H9 (cell line): Measurements from ENCODE around the gene PAGR1. TPM values are rescaled to one million over a fixed set of nuclear protein-coding genes. Genes with fewer than 3 reads are reported as not detected.

Experiments
- DNase-seq: peaks from one replicate; pipeline ENCODE4 v3.0.0-alpha.2; 2017
- H2AFZ ChIP-seq: one replicate; pipeline ENCODE4 v1.6.1; 2013; ENCODE audit warnings: mild to moderate bottlenecking, low read length, control low read depth, moderate library complexity
- H2AK5ac ChIP-seq: 2 replicates; pipeline ENCODE4 v1.6.1; 2013; ENCODE audit warnings: low read length, control low read depth, mixed read lengths; ENCODE audit not compliant: insufficient read length
- H2BK120ac ChIP-seq: one replicate; pipeline ENCODE4 v1.6.1; 2013; ENCODE audit warnings: low read depth, mild to moderate bottlenecking, low read length, control low read depth, inconsistent platforms; ENCODE audit not compliant: poor library complexity, severe bottlenecking
- H2BK12ac ChIP-seq: 2 replicates; pipeline ENCODE4 v1.6.1; 2013; ENCODE audit warnings: low read length, control low read depth, mixed read lengths, low read depth; ENCODE audit not compliant: insufficient read length
- H2BK15ac ChIP-seq: 2 replicates; pipeline ENCODE4 v1.6.1; 2013; ENCODE audit warnings: low read depth, low read length, control low read depth
- H2BK20ac ChIP-seq: one replicate; pipeline ENCODE4 v1.6.1; 2013; ENCODE audit warnings: low read depth, mild to moderate bottlenecking, low read length, control low read depth, inconsistent platforms; ENCODE audit not compliant: poor library complexity, severe bottlenecking
- H2BK5ac ChIP-seq: 2 replicates; pipeline ENCODE4 v1.6.1; 2013; ENCODE audit warnings: low read length, control low read depth, mixed read lengths; ENCODE audit not compliant: insufficient read length
- H3K14ac ChIP-seq: 2 replicates; pipeline ENCODE4 v1.6.1; 2013; ENCODE audit warnings: low read length, control low read depth; ENCODE audit not compliant: insufficient read depth
- H3K18ac ChIP-seq: 2 replicates; pipeline ENCODE4 v1.6.1; 2013; ENCODE audit warnings: low read depth, mild to moderate bottlenecking, mixed read lengths, low read length, control low read depth; ENCODE audit not compliant: insufficient read length
- H3K23ac ChIP-seq: 2 replicates; pipeline ENCODE4 v1.6.1; 2013; ENCODE audit warnings: low read length, control low read depth, mixed read lengths, low read depth; ENCODE audit not compliant: insufficient read length
- H3K23me2 ChIP-seq: 2 replicates; pipeline ENCODE4 v1.6.1; 2013; ENCODE audit warnings: low read depth, mild to moderate bottlenecking, mixed read lengths, low read length, control low read depth; ENCODE audit not compliant: insufficient read length, poor library complexity, severe bottlenecking
- H3K27ac ChIP-seq: 2 replicates; pipeline ENCODE4 v1.5.1; 2013; ENCODE audit warnings: low read length, control low read depth, mixed read lengths, low read depth; ENCODE audit not compliant: insufficient read length
- H3K27me3 ChIP-seq: 2 replicates; pipeline ENCODE4 v1.6.1; 2013; ENCODE audit warnings: low read length, control low read depth, inconsistent platforms; ENCODE audit not compliant: insufficient read depth
- H3K4ac ChIP-seq: 2 replicates; pipeline ENCODE4 v1.6.1; 2013; ENCODE audit warnings: low read depth, mild to moderate bottlenecking, control low read depth, inconsistent platforms, low read length, moderate library complexity
- H3K4me1 ChIP-seq: 2 replicates; pipeline ENCODE4 v1.6.1; 2013; ENCODE audit warnings: low read length, control low read depth, inconsistent platforms; ENCODE audit not compliant: insufficient read depth
- H3K4me2 ChIP-seq: 2 replicates; pipeline ENCODE4 v1.6.1; 2013; ENCODE audit warnings: low read length, control low read depth, mixed read lengths; ENCODE audit not compliant: insufficient read length, insufficient read depth
- H3K56ac ChIP-seq: 2 replicates; pipeline ENCODE4 v1.6.1; 2013; ENCODE audit warnings: low read depth, mild to moderate bottlenecking, mixed read lengths, low read length, control low read depth; ENCODE audit not compliant: insufficient read length
- H3K79me1 ChIP-seq: 2 replicates; pipeline ENCODE4 v1.6.1; 2013; ENCODE audit warnings: low read depth, mild to moderate bottlenecking, moderate library complexity, low read length, control low read depth, inconsistent platforms; ENCODE audit not compliant: insufficient read depth, poor library complexity, severe bottlenecking
- H3K79me2 ChIP-seq: 2 replicates; pipeline ENCODE4 v1.6.1; 2013; ENCODE audit warnings: low read length, control low read depth, inconsistent platforms; ENCODE audit not compliant: insufficient read depth
- H3K9ac ChIP-seq: 2 replicates; pipeline ENCODE4 v1.6.1; 2013; ENCODE audit warnings: low read length, control low read depth, mixed read lengths; ENCODE audit not compliant: insufficient read length; ENCODE audit errors: extremely low read depth
- H3K9me3 ChIP-seq: one replicate; pipeline ENCODE4 v1.6.1; 2013; ENCODE audit warnings: low read depth, low read length, inconsistent platforms; ENCODE audit not compliant: control insufficient read depth
- H3T11ph ChIP-seq: one replicate; pipeline ENCODE4 v1.6.1; 2013; ENCODE audit warnings: mild to moderate bottlenecking, low read length, control low read depth, inconsistent platforms
- H4K20me1 ChIP-seq: one replicate; pipeline ENCODE4 v1.6.1; 2013; ENCODE audit not compliant: control insufficient read depth, insufficient read length, insufficient read depth
- H4K5ac ChIP-seq: 2 replicates; pipeline ENCODE4 v1.6.1; 2013; ENCODE audit warnings: low read depth, mild to moderate bottlenecking, mixed read lengths, low read length, control low read depth; ENCODE audit not compliant: insufficient read length
- H4K8ac ChIP-seq: replicated peaks from 2 replicates; pipeline ENCODE4 v1.6.1; 2013; ENCODE audit warnings: low read length, control low read depth, mixed read lengths, low read depth; ENCODE audit not compliant: insufficient read length
- H4K91ac ChIP-seq: 2 replicates; pipeline ENCODE4 v1.6.1; 2013; ENCODE audit warnings: low read depth, mild to moderate bottlenecking, moderate library complexity, mixed read lengths, low read length, control low read depth; ENCODE audit not compliant: insufficient read length
- H3K27ac Mint-ChIP-seq, 3 experiments: 2 replicates in 2 of 3; 3 replicates in 1 of 3; pipeline ENCODE4 v1.8.0; 2020 to 2021; ENCODE audit warnings: mixed read lengths in 3 of 3, mild to moderate bottlenecking in 1 of 3, moderate library complexity in 1 of 3
- H3K27me3 Mint-ChIP-seq: 2 replicates; pipeline ENCODE4 v1.8.0; 2021; ENCODE audit warnings: low read depth, mild to moderate bottlenecking, moderate library complexity, mixed read lengths
- H3K36me3 Mint-ChIP-seq, 3 experiments: 2 replicates in 2 of 3; 3 replicates in 1 of 3; pipeline ENCODE4 v1.8.0; 2020 to 2021; ENCODE audit warnings: low read depth in 3 of 3, mixed read lengths in 3 of 3; ENCODE audit not compliant: insufficient read depth in 1 of 3
- H3K4me1 Mint-ChIP-seq, 2 experiments: 2 replicates each; pipeline ENCODE4 v1.8.0; 2020; ENCODE audit warnings: mixed read lengths in 2 of 2
- H3K4me3 Mint-ChIP-seq, 2 experiments: 2 replicates in 1 of 2; 3 replicates in 1 of 2; pipeline ENCODE4 v1.8.0; 2020 to 2021; ENCODE audit warnings: mild to moderate bottlenecking in 2 of 2, mixed read lengths in 2 of 2, moderate library complexity in 1 of 2
- H3K9me3 Mint-ChIP-seq, 2 experiments: 2 replicates in 1 of 2; 3 replicates in 1 of 2; pipeline ENCODE4 v1.8.0; 2020; ENCODE audit warnings: mild to moderate bottlenecking in 2 of 2, mixed read lengths in 2 of 2, moderate library complexity in 1 of 2
- WGBS: extraction: QIAGEN DNeasy Blood & Tissue Kit; methylation state at CpG from one replicate; pipeline ENCODE4 v1.1.7; 2013; ENCODE audit warnings: missing lambda C conversion rate, low lambda C conversion rate, mixed read lengths; ENCODE audit not compliant: insufficient read length; ENCODE audit errors: extremely low coverage; 5-methylcytosine and 5-hydroxymethylcytosine counted together
- total RNA-seq: library from RNA; stranded (reverse); gene quantifications from 2 replicates; pipeline ENCODE4 v1.2.1, GENCODE V29; 2021
- TF ChIP-seq, protein P1 (sequence below): fragments of 200-600 bp; sonication (generic); conservative IDR thresholded peaks from 3 replicates; pipeline ENCODE4 v1.8.0; 2021; ENCODE audit warnings: antibody characterized with exemption, mild to moderate bottlenecking

PAGR1 gene
- total RNA-seq, 1 experiment from 2014 or later, result 65.3 TPM

- Histone ChIP-seq H2BK20ac (no peak within 1 kb of the TSS), H2BK120ac (no peak within 1 kb of the TSS), H2BK12ac (no peak within 1 kb of the TSS), H2BK15ac (no peak within 1 kb of the TSS), H3T11ph (no peak within 1 kb of the TSS), H3K14ac (peak within 1 kb of the TSS; percentile 81), H2AK5ac (no peak within 1 kb of the TSS), H3K9ac (peak within 1 kb of the TSS; percentile 73), H3K27me3 (no peaks in the 10 kb centered on the region), H2BK5ac (no peak within 1 kb of the TSS), H3K23me2 (peaks cover 5% of the 10 kb centered on the region), H3K18ac (peak within 1 kb of the TSS; percentile 80), H4K8ac (no peak within 1 kb of the TSS), H3K4ac (no peak within 1 kb of the TSS), H3K79me2 (peaks cover 36% of the 10 kb centered on the region), H3K4me1 (no peaks in the 10 kb centered on the region; the same call in 1 of the 2 replicates), H4K91ac (no peak within 1 kb of the TSS), H4K5ac (peak within 1 kb of the TSS; percentile 30), H3K4me2 (peak within 1 kb of the TSS; percentile 71), H3K79me1 (peaks cover 7% of the 10 kb centered on the region), H3K56ac (no peak within 1 kb of the TSS), H4K20me1 (no peaks in the 10 kb centered on the region), H3K27ac (no peak within 1 kb of the TSS), H3K9me3 (no peaks in the 10 kb centered on the region), H3K23ac (no peak within 1 kb of the TSS), H2AFZ (no peak within 1 kb of the TSS)
- Mint-ChIP-seq H3K27ac (peak within 1 kb of the TSS; percentile 95 to 100 (median 96)), H3K4me3 (peak within 1 kb of the TSS; percentile 97 to 98), H3K27me3 (peaks cover 8% of the 10 kb centered on the region), H3K36me3 (peaks cover 14 to 33% (median 22%) of the 10 kb centered on the region in 3 experiments), H3K4me1 (peaks cover 25 to 29% of the 10 kb centered on the region in 2 experiments), H3K9me3 (no peaks in the 10 kb centered on the region)
- WGBS, result no CpG with 5 or more reads among the region's 67 CpGs
- peak; percentile 99 for DNase-seq
- TF ChIP-seq, protein P1, sequence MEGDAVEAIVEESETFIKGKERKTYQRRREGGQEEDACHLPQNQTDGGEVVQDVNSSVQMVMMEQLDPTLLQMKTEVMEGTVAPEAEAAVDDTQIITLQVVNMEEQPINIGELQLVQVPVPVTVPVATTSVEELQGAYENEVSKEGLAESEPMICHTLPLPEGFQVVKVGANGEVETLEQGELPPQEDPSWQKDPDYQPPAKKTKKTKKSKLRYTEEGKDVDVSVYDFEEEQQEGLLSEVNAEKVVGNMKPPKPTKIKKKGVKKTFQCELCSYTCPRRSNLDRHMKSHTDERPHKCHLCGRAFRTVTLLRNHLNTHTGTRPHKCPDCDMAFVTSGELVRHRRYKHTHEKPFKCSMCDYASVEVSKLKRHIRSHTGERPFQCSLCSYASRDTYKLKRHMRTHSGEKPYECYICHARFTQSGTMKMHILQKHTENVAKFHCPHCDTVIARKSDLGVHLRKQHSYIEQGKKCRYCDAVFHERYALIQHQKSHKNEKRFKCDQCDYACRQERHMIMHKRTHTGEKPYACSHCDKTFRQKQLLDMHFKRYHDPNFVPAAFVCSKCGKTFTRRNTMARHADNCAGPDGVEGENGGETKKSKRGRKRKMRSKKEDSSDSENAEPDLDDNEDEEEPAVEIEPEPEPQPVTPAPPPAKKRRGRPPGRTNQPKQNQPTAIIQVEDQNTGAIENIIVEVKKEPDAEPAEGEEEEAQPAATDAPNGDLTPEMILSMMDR, result peak; percentile 77
These were observed 25.6 kb upstream of the PAGR1 start, which contains the start of gene KIF22 for GRCh38 chr16:29790183-29790948. Gene KIF22, plus strand, starts transcription at chr16:29790751. Its CDS starts 9 bp downstream, at chr16:29790760.
